Ovary (tissue), 3 donors: ENCODE measurements around the gene SEMA5B.

Source experiments
- EP300 ChIP-seq: sonication (generic); formaldehyde crosslinking; IDR thresholded peaks from one replicate; pipeline ENCODE4 v1.6.1; 2017; ENCODE audit warnings: antibody characterized with exemption
- TF ChIP-seq, protein P1 (sequence below), 3 donors: fragments of 450-650 bp in 2 of 3; fragments of 200-600 bp in 1 of 3; IDR thresholded peaks; one replicate each; pipeline versions ENCODE4 v1.5.1 to v1.8.0; 2016 to 2022; ENCODE audit warnings: antibody characterized with exemption in 3 of 3, mild to moderate bottlenecking in 1 of 3
- donor health status: DM: no; HTN: no; CAD: no.

DNA sequence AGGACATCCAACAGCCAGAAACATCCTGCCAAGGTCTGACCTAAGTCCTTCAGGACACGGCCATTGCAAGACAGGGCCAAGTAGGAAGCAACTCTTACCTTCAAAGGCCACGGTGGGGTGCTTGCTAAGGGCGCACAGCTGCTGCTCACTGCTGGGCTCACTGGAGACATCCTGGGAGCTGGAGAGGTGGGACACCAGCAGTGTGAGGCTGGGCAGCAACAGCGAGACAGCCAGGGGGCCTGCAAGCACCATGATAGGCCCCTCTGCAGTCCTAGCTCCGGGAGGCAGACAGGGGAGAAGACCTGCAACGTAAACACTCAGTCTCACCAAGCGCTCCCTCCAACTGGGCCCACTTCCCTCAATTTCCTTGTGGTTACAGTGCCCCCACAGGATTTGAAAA, 79.2 kb downstream of the SEMA5B start:
- no peak for TF ChIP-seq EP300
- TF ChIP-seq, protein P1, sequence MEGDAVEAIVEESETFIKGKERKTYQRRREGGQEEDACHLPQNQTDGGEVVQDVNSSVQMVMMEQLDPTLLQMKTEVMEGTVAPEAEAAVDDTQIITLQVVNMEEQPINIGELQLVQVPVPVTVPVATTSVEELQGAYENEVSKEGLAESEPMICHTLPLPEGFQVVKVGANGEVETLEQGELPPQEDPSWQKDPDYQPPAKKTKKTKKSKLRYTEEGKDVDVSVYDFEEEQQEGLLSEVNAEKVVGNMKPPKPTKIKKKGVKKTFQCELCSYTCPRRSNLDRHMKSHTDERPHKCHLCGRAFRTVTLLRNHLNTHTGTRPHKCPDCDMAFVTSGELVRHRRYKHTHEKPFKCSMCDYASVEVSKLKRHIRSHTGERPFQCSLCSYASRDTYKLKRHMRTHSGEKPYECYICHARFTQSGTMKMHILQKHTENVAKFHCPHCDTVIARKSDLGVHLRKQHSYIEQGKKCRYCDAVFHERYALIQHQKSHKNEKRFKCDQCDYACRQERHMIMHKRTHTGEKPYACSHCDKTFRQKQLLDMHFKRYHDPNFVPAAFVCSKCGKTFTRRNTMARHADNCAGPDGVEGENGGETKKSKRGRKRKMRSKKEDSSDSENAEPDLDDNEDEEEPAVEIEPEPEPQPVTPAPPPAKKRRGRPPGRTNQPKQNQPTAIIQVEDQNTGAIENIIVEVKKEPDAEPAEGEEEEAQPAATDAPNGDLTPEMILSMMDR (IDR thresholded peaks at IDR 0.05), result no peak
